CD4-positive, alpha-beta T cell treated with Interleukin-17A for 1 hour (primary cell): ENCODE results near the gene CHRNA4.
"Not testable (repeated sequence)": the region's sequence is repeated elsewhere in the genome, so short reads cannot be mapped to it uniquely, and the experiment has no call there.

Experiments used
- DNase-seq: peaks from one replicate; pipeline ENCODE4 v3.0.0-alpha.2; 2020

Gene CHRNA4

DNA sequence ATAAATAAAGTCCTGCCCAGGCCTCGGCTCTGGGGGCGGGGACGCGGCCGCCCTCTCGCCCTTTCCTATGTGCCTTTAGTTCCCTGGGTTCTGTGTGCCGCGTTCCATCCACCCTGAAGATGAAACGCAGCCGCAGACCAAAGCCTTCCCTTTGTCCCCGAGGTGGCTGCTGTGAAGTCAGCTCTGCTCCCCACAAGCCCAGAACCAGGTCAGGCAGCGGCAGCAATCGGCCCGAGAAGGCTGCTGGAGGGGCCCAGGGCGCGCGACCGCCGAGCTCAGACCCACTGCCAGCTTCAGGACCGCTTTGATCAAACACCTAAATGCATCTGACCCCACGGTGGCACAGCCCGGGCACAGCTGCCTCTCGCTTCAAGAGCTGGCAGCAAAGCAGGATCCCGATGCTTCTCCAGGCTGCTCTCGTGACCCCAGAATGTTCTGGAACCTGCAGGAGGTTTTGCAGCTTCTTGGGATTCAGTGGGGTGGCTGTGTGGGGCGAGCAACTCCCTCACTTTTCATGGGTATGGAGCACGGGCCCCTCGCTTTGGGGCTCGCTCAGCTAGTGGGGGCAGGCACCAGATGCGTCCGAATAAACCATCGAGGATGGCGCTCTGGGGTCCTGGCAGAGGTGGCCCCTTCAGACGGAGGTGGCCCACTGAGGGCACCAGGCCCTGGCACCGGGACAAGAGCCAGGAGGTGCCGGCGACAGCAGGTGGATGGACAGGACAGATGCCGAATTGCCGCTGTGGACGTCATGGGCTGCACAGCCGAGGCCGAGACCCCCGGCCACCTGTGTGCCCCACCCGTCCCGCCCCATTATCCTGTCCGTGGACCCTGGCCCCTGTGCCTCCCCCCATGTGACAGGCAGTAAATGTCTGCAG is 13.0 kb downstream of the CHRNA4 start:
- DNase-seq, result no peak

DNA sequence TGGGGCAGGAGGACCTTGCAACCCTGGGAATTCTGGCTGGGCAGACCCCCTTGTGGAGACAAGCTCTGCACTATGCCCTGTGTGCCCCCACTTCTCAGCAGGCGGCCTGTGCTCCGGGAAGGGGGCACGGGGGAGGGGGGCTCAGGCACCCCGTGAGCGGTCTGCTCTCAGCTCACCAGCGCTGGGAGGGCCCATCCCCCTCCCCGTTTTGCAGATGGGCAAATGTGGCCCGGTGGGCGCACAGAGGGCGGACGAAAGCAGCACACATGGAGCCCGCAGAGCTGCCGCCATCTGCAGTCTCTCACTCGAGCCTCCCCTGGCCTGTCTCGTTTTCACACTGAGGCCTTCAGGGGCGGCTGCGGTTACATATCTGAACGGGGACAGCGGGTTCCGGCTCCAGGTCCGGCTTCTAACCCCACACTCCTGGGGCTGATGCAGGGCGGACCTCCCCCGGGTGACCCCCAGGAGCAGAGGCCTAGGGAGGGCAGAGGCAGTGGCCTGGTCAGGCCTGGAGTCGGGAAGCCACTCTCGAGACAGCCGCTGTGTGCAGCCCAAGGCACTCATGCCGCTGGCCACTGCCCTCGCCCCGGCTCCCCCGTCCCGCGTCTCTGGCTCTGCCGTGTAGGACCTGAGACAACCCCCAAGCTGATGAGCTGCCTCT is 13.9 kb downstream of the CHRNA4 start:
- no peak for DNase-seq

DNA sequence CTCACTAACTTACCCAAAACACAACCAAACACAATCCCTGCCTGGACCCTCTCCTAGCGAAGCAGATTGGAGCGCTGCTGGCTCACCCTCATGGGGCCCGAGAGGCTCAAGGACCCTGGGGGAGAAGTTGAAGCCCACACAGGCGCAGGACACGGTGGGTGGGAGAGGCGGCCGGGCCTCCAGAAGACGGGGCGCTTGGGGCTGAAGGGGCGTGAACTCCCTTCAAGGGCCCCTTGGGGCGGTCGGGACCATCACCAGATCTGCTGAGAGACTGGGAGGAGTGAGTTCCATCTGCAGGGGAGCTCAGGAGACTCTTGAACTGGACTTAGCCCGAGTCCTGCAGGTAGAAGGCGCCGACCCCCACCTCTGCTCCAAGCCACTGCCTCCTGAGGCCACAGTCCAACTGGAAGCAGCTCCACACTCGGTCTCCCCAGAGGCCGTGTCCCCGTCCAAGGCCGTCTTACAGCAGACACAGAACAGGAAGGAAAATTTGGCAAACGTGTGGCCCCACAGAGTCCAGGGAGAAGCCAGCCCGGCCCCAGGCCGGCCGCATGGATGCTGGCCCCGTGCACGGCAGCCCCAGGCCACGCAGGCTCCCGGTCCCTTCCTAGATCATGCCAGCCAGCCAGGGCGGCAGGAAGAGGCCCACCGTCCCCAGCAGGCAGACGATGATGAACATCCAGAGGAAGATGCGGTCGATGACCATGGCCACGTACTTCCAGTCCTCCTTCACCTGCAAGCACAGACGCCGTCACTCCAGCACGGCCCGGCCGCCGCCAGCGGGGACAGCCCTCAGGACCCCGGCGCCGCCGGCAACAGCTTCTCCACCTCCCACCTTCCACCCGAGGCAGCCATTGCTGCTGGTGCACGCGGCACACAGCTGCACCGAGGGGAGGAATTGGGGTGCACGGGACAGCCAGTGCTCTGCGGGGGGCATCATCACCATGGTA is 14.7 kb downstream of the CHRNA4 start:
- no peak for DNase-seq

DNA sequence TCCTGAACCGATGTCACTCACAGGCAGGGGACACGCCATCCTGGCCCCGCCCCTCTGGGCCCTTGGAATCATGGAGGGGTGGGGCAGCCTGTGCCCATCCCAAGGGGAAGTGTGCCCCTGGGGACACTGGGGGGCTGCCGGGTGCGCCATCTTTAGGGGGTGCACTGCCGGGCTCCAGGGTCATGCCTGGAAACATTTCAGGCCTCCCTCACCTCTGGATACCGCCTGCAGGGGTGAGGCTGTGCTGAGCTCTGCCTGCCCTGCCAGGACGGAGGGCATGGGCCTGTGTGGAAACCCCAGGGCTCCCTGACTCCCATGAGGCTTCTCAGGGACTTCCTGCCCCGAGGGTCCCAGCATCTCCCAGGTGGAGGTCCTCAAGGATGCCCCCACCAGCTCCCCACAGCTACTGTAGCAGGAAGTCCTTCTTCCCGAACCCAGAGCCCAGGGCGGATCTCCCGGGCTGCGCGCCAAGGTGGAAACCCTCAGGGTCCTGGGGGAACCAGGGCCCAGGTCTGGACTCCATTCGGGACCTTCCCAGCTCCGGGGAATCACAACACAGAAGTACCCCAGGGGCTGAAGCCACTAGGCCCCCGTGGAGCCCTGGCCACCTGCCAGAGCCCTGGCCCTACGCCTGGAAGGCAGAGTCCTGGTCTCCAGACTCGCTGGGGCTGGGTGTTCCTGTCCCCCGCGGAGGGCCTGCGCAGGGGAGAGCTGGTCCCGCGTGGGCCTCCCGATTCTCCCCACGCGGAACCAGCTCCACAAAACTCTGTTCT is 15.6 kb downstream of the CHRNA4 start:
- no peak for DNase-seq

DNA sequence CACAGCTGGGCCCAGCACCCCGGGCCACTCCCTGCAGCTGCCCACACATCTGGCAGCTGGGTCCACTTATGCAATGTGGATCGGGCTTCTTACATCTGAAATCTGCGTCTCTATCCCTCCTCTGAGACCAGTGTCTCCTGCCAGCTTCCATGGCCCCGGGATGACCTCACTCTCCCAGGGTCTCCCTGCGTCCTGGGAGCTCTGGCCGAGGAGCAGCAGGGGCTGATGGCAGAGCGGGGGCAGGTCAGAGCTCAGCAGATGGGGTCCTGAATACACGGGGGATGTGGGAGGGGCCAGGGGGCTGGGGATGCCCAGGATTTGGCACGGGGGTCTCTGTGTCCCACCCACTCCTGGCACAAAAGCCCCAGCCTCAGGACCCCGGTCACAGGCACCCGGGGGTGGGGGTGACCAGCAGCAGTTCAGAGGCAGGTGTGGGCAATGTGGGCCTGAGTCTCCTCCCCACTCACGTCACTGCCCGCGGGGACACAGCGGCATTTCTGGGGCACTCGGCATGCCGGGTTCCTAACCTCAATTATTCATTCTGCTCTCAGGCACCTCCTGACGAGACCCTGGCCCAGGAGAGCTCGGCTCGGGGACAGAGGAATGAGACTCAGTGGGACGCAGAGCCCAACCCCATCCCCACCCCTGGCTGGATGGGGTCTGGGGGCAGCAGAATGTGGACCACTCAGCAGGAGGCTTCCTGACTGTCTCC is 16.4 kb downstream of the CHRNA4 start:
- DNase-seq, result no peak

DNA sequence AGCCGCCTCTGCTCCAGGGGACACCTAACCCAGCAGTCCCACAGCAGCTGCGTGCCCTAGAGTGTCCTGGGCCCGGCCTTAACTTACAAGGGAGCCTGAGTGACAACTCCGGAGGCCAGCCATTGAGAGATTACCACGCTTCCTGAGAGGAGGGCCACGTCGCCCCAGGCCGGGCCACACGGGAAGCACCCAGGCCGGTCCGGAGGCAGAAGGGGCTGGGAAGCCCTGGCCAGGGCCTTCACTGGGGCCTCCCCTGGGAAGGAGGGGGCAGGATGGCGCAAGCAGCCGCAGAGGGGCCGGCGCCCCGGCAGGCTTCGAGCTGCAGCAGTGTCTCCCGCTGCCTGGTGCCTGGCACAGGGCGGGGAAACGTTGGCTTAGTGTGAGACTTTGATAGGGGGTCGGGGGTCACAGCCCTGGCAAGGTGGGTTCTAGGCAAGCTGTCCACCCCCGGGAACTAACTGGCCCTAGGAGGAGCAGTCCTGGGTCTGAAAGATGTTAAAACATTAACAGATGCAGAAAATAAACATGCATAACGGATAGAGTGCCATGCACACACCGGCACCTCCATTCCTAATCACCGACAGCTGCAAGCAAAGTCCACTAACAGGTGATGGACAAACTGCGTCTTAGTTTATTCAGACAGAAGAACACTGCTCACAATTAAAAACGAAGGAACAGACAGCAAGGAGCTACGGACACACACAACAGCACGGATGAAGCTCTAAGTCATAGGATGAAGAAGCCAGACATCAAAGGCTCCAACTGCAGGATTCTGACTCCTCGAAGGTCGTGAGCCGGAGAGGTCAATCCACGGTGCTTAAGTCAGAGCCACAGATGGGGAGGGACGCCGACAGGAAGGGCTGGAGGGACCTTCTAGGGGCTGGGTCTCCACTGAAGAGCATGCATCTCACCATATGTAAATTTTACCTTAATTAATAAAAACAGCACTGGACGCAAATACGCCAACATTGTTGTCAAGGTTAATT is 17.4 kb downstream of the CHRNA4 start:
- DNase-seq, result no peak

DNA sequence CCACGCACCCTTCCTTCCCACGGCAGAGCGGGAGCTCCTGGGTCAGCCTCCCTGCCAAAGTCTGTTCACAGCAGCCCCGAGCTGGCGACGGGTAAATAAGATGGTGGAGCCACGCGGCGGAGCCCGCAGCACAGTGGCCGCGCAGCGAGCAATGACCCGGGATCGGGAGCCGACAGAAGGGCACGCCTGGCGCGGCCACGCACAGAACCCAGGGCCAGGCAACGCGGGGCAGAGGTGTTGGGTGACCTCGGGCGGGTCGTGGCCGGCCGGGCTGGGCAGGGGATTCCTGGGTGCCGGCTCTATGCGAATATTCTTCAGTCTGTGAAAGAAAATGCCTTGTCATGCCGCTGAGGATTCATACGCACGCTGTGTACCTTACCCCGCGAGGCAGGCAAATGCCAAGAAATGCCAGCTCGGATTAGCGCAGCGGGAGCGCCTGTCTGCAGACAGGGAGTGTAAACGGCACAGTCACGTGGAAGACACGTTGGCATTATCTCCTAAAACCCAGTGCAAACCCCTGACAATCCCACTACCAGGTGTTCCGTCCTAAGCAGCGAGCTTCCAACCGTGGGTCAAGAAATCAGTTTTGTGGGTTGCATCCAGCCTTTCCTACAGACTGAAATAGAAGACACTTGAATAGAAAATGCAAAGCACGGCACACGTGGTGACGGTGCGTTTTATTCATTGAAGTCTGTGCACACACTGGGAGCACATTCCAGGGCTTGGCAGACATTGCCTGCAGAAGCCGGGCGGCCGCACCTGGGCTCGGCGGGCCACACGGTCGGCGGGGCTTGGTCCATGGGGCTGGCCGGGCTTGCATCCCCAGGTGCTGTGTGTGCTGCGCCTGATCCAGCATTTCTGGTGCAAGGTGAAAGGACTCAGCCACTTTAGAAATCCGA is 18.3 kb downstream of the CHRNA4 start:
- DNase-seq, result no peak

DNA sequence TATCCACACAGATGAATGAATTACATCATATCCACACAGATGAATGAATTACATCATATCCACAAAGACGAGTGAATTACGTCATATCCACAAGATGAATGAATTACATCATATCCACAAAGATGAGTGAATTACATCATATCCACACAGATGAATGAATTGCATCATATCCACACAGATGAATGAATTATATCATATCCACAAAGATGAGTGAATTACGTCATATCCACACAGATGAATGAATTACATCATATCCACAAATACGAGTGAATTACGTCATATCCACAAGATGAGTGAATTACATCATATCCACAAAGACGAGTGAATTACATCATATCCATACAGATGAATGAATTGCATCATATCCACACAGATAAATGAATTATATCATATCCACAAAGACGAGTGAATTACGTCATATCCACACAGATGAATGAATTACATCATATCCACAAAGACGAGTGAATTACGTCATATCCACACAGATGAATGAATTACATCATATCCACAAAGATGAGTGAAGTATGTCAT is 20.9 kb downstream of the CHRNA4 start:
- DNase-seq, result not testable (repeated sequence)

DNA sequence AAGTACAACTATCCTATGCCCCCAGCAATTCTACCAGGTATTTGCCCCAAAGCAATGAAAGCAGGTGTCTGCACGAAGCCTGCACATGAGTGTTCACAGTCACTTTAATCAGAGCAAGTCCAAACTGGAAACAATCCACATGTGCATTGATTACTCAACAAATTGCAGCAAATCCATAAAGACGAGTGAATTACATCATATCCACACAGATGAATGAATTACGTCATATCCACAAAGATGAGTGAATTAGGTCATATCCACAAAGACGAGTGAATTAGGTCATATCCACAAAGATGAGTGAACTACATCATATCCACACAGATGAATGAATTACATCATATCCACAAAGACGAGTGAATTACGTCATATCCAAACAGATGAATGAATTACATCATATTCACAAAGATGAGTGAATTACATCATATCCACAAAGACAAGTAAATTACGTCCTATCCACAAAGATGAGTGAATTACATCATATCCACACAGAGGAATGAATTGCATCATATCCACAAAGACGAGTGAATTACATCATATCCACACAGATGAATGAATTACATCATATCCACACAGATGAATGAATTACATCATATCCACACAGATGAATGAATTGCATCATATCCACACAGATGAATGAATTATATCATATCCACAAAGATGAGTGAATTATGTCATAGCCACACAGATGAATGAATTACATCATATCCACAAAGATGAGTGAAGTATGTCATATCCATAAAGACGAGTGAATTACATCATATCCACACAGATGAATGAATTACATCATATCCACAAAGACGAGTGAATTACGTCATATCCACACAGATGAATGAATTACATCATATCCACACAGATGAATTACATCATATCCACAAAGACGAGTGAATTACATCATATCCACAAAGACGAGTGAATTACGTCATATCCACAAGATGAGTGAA is 21.7 kb downstream of the CHRNA4 start:
- DNase-seq, result not testable (repeated sequence)

DNA sequence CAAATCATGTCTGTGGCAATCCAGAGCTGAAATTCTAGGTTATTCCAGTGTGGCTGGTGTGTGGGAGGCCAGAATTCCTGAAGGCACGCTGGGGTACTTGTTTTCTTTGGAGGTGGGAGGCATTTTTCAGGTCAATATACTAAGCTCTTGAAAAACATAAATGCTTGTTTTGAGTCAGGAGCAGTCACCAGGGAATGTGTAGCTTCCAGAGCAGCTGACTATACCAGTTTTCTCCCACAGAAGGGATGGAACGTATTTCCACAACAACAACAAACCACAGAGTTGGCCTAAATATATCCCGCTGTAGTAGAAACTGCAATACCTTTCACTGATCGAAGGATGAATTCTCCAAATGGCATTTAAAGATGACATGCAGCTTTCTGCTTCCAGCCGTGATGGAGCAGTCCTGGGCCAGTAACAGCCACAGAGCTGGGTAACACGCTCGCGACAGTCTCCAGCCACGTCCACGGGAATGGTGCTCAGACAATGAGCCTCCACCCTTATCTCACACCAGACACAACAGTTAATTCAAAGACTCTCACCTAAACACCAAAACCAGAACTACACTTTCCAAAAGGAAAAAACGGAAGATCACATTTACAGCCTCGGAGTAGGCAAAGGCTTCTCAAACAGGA is 23.2 kb downstream of the CHRNA4 start:
- no peak for DNase-seq

DNA sequence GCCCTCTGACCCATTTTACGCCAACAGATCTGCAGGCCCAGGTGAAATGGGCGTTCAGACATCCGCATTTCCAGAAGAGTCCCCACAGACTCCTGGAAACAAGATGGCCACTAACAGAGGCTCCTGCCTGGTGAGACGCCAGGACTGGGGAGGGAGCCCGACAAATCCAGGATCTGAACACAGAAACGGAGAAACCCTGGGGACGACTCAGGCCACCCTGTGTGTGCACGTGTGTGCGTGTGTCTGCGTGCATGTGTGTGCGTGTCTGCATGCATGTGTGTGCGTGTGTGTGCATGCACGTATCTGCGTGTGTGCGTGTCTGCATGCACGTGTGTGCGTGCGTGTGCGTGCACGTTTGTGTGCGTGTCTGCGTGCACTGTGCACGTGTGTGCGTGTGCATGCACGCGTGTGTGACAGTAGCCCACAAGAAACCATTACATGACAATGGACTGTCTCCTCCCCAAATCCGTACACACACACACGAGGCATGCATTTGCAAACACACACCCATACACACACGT is 24.9 kb downstream of the CHRNA4 start:
- DNase-seq, result no peak

DNA sequence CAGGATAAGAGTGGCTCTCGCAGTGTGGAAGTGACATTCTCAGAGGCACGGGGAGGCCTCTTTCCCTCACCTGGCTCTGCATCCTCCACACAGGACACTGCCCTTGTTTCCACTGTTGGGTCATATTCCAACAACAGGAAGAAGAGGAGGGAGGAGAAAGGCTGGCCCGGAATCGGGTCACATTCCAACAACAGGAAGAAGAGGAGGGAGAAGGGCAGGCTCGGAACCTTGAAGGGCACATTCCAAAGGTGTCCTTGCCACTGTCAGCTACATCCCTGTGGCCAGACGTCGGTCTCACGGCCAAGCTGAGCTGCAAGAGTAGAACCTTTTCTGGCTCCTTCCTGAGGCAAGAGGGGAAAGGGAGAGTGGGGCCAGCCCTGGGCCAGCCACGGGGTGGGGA is 25.4 kb downstream of the CHRNA4 start:
- no peak for DNase-seq

DNA sequence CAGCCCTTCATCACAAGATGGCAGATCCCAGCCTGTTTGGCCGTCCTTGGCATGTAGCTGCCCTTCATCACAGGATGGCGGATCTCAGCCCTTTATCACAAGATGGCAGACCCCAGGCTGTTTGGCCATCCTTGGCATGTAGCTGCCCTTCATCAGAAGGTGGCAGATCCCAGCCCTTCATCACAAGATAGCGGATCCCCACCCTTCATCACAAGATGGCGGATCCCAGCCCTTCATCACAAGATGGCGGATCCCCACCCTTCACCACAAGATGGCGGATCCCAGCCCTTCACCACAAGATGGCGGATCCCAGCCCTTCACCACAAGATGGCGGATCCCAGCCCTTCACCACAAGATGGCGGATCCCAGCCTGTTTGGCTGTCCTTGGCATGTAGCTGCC is 26.1 kb downstream of the CHRNA4 start:
- not testable (repeated sequence) for DNase-seq

DNA sequence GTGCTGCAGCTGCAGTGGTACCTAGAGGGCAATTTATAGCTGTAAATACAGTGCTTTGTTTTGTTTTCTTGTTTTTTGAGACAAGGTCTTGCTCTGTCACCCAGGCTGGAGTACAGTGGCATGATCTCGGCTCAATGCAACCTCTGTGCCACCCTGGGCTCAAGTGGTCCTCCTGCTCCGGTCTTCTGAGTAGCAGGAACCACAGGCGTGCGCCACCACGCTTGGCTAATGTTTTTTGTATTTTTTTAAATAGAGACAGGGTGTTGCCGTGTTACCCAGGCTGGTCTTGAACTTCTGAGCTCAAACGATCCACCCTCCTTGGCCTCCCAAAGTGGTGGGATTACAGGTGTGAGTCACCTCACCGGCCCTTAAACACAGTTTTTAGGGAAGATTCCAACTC is 26.8 kb downstream of the CHRNA4 start:
- DNase-seq, result no peak

DNA sequence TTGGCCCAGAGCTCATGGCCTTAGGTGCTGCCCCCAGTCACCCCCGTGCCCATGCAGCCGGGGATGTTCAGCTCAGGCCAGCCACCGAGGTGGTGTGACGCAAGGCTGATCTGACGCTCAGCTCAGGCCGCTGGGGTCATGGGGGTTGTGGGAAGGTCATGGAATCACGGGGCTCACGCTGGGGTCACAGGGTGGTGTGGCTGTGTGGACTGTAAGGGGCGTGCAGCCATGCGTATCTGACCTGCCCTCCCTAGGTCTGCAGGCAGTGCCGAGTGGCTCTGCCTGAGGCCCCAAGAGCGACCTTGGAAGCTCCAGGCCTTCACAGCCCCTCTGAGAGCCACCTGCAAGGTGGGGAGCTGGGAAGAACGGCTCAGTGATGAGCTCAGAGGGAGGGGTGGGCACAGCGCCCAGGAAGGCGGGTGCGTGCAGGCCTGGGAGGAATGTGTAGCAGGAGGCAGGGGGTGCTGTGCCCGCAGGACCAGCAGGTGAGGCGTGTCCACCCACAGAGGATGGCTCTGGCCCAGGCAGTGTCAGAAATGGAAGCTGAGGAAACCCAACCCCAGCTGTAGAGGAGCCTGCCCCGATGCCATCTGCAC is 27.8 kb downstream of the CHRNA4 start:
- no peak for DNase-seq

DNA sequence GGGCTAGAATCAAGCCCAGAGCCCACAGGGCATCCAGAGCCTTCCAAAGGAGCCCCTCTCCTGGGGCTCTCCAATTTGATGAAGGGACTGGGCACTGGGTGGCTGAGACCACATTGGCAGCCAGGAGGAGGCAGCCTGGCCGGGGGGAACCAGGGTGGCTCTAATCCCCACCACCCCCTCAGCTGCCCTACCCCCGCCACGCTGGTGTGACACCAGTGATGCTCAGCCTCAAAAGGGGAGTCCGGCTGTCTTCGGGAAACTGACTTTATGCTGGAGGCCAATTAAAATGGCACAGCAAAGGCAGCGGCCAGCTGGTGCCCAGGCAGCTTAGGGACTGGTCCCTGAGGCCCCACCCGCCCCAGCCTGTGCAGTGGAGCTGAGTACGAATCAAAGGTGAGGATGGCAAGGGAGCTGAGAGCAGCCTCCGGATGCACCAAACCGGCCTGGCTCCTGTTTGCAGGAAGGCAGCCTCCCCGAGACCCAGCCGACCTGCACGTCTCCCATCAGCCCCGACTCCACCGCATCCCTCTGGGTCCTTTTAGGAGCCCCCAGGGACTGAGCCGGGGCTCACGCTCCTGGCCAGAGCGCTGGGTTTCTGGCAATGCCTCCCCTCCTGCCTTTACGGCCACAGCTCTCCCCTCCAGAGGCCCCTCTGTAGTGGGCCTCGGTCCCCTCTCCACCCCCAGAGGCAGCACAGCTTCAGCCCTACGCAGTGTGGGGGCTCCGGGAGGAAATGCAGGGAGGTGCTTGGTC is 28.5 kb downstream of the CHRNA4 start:
- no peak for DNase-seq
